OCI-LY3 (cell line): Measurements from ENCODE around the gene SLC28A1.
A peak's percentile ranks its signal among the peaks of the same experiment; 100 is the strongest.

Experiments used
- H2AFZ ChIP-seq: fragments of 200-600, 300-600 bp; shearing (Covaris generic); 2 replicates; pipeline ENCODE4 v1.6.0; 2014; ENCODE audit warnings: antibody characterized with exemption, low read depth, low read length
- H3K27ac ChIP-seq: fragments of 200-600, 300-600 bp; sonication (generic); 2 replicates; pipeline ENCODE4 v1.5.1; 2014; ENCODE audit warnings: mild to moderate bottlenecking, low read length, moderate library complexity, mixed read lengths
- H3K27me3 ChIP-seq: fragments of 200-600, 300-600 bp; sonication (generic); 2 replicates; pipeline ENCODE4 v1.6.1; 2014; ENCODE audit warnings: low read depth, low read length, mixed read lengths
- H3K36me3 ChIP-seq: fragments of 200-600, 300-600 bp; sonication (generic); replicated peaks from 2 replicates; pipeline ENCODE3; 2014; ENCODE audit warnings: low read depth, low read length, mixed read lengths
- H3K4me1 ChIP-seq: fragments of 300-600, 200-600 bp; sonication (generic); 2 replicates; pipeline ENCODE4 v1.6.1; 2014; ENCODE audit warnings: low read length, mixed read lengths
- H3K4me2 ChIP-seq: fragments of 200-600, 300-600 bp; sonication (generic); 2 replicates; pipeline ENCODE4 v1.6.1; 2014; ENCODE audit warnings: low read length, mixed read lengths
- H3K4me3 ChIP-seq: fragments of 300-600, 200-600 bp; sonication (generic); 2 replicates; pipeline ENCODE4 v1.5.1; 2014; ENCODE audit warnings: antibody characterized with exemption, mild to moderate bottlenecking, low read length, moderate library complexity
- H3K79me2 ChIP-seq: fragments of 300-600, 200-600 bp; shearing (Covaris generic); 2 replicates; pipeline ENCODE4 v1.6.1; 2014; ENCODE audit warnings: mild to moderate bottlenecking, low read length, mixed read lengths
- H3K9ac ChIP-seq: fragments of 300-600, 200-600 bp; shearing (Covaris generic); 2 replicates; pipeline ENCODE4 v1.6.0; 2014; ENCODE audit warnings: mild to moderate bottlenecking, low read length, moderate library complexity
- H3K9me3 ChIP-seq: fragments of 200-600, 300-600 bp; shearing (Covaris generic); 2 replicates; pipeline ENCODE4 v1.6.1; 2014; ENCODE audit warnings: low read length, mixed read lengths; ENCODE audit not compliant: insufficient read depth
- H4K20me1 ChIP-seq: fragments of 200-600, 300-600 bp; sonication (generic); 2 replicates; pipeline ENCODE4 v1.6.1; 2016; ENCODE audit warnings: low read length, mixed read lengths; ENCODE audit not compliant: insufficient read depth
- CTCF ChIP-seq: fragments of 200-600, 300-600 bp; sonication (generic); IDR thresholded peaks from 2 replicates; pipeline ENCODE4 v1.5.1; 2014; ENCODE audit warnings: antibody characterized with exemption, low read length, low read depth
- EZH2phosphoT487 ChIP-seq: fragments of 200-600 bp; shearing (Covaris generic); IDR thresholded peaks from 2 replicates; pipeline ENCODE4 v1.6.1; 2018; ENCODE audit warnings: antibody characterized with exemption, mixed run types, low read depth

Gene SLC28A1

GRCh38 chr15:84913360-84913723 lies 28.9 kb downstream of the SLC28A1 start:
- TF ChIP-seq CTCF (no peak), EZH2phosphoT487 (no peak)

GRCh38 chr15:84914351-84914750 lies 29.9 kb downstream of the SLC28A1 start:
- Histone ChIP-seq H3K27ac (peak overlapping the region; percentile 83), H3K9me3 (no peaks in the 10 kb centered on the region), H3K79me2 (no peaks in the 10 kb centered on the region), H3K4me1 (peaks cover 47% of the 10 kb centered on the region), H3K4me2 (peak overlapping the region; percentile 84), H3K9ac (peak overlapping the region; percentile 49), H3K27me3 (no peaks in the 10 kb centered on the region), H3K36me3 (peaks cover 3% of the 10 kb centered on the region), H2AFZ (0 out of 2 replicates have a peak overlapping the region, but pooled peaks have one; percentile 30), H4K20me1 (no peaks in the 10 kb centered on the region), H3K4me3 (peak overlapping the region; percentile 56)
- TF ChIP-seq EZH2phosphoT487: no peak
- TF ChIP-seq CTCF: no peak

More at GRCh38 chr15:84913360-84913723, 28.9 kb downstream of the SLC28A1 start:
- peaks cover 3% of the 10 kb centered on the region for H3K36me3 ChIP-seq
- no peak overlapping the region for H3K27ac ChIP-seq
- no peak overlapping the region for H3K9ac ChIP-seq
- no peaks in the 10 kb centered on the region for H4K20me1 ChIP-seq
- no peaks in the 10 kb centered on the region for H3K27me3 ChIP-seq
- no peaks in the 10 kb centered on the region for H3K79me2 ChIP-seq
- H3K9me3 ChIP-seq: no peaks in the 10 kb centered on the region
- no peak overlapping the region for H3K4me3 ChIP-seq
- H3K4me1 ChIP-seq: peaks cover 47% of the 10 kb centered on the region
- H2AFZ ChIP-seq: no peak overlapping the region
- no peak overlapping the region for H3K4me2 ChIP-seq

DNA sequence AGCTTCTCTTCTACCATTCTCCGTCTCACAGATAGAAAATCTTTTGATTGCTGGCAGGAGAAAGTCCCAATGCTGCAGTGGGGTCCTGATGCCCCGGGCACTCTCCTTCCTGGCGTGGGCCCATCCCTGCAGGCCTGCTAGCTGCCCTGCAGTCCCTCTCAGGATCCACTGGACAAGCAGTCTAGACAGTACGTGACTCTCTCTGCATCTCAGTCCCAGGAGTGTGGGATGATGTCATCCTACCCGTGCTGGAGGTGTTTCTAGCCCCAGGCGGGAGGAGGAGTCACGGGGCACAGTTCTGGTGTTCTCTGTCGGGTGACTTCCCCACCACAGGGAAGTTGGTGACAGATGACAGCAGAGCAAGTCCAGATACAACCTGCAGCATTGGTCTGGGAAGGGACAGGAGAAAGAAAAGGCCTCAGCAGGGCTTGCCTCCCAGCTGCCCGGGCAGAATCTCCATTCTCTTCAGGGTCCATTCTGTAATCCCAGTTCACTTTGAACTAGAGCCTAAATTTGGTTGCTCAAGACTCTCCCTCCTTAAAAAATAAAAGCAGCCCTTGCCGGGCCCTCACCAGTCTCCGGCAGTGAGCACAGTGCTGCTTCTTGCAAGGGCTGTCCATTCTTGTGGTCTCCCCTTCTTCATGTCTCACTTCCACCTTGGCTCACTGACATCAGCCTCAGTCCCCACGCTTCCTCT lies 30.6 kb downstream of the SLC28A1 start:
- H3K36me3 ChIP-seq: peaks cover 3% of the 10 kb centered on the region
- H4K20me1 ChIP-seq: no peaks in the 10 kb centered on the region
- H3K9ac ChIP-seq: peak overlapping the region; percentile 49
- H3K27me3 ChIP-seq: no peaks in the 10 kb centered on the region
- peak overlapping the region; percentile 84 for H3K4me2 ChIP-seq
- peaks cover 47% of the 10 kb centered on the region for H3K4me1 ChIP-seq
- H3K27ac ChIP-seq: peak overlapping the region; percentile 83
- TF ChIP-seq EZH2phosphoT487: no peak
- no peak for TF ChIP-seq CTCF
- H3K79me2 ChIP-seq: no peaks in the 10 kb centered on the region
- H2AFZ ChIP-seq: peak overlapping the region; percentile 30
- H3K9me3 ChIP-seq: no peaks in the 10 kb centered on the region
- H3K4me3 ChIP-seq: peak overlapping the region; percentile 56

DNA sequence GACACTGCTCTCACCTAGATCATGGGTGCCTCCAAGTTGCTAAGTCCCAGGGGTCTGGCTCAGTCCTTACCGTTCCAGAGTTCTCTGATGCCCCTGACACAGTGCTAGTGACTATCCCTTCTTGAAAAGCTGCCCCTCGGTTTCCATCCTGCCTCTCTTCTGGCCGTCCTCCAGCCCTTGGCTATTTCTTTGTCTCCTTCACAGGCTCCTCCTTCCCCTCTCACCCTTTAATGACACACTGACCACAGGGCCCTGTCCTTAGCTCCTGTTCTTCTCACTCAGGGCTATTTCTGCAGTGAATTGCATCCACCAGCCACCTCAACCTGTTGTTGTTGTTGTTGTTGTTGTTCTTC lies 31.1 kb downstream of the SLC28A1 start:
- H3K4me3 ChIP-seq: peak overlapping the region; percentile 56
- peak overlapping the region; percentile 49 for H3K9ac ChIP-seq
- no peaks in the 10 kb centered on the region for H3K79me2 ChIP-seq
- no peaks in the 10 kb centered on the region for H3K9me3 ChIP-seq
- peak overlapping the region; percentile 30 for H2AFZ ChIP-seq
- H3K36me3 ChIP-seq: peaks cover 3% of the 10 kb centered on the region
- TF ChIP-seq CTCF (no peak), EZH2phosphoT487 (no peak)
- no peaks in the 10 kb centered on the region for H3K27me3 ChIP-seq
- H4K20me1 ChIP-seq: no peaks in the 10 kb centered on the region
- H3K27ac ChIP-seq: peak overlapping the region; percentile 83
- H3K4me2 ChIP-seq: peak overlapping the region; percentile 84
- H3K4me1 ChIP-seq: peaks cover 47% of the 10 kb centered on the region
